T-helper 2 cell treated with Interferon-gamma antibody and Interleukin-4, amounts not matched to agents 5 μg/mL and 100 μg/mL, for 36 hours (primary cell): ENCODE results near the gene MX1.

ENCODE experiments used
- DNase-seq: peaks from one replicate; pipeline ENCODE4 v3.0.0; 2021; ENCODE audit warnings: low spot score
- H3K27ac Mint-ChIP-seq: one replicate; pipeline ENCODE4 v1.8.0; 2021; ENCODE audit warnings: mild to moderate bottlenecking, mixed read lengths
- H3K27me3 Mint-ChIP-seq: one replicate; pipeline ENCODE4 v1.8.0; 2021; ENCODE audit warnings: low read depth, mixed read lengths
- H3K36me3 Mint-ChIP-seq: one replicate; pipeline ENCODE4 v1.8.0; 2021; ENCODE audit warnings: low read depth, mixed read lengths
- H3K4me1 Mint-ChIP-seq: one replicate; pipeline ENCODE4 v1.8.0; 2021; ENCODE audit warnings: low read depth, mixed read lengths
- H3K4me3 Mint-ChIP-seq: one replicate; pipeline ENCODE4 v1.8.0; 2022; ENCODE audit warnings: mild to moderate bottlenecking, moderate library complexity, mixed read lengths
- H3K9me3 Mint-ChIP-seq: one replicate; pipeline ENCODE4 v1.8.0; 2021; ENCODE audit warnings: mixed read lengths

Gene MX1

DNA sequence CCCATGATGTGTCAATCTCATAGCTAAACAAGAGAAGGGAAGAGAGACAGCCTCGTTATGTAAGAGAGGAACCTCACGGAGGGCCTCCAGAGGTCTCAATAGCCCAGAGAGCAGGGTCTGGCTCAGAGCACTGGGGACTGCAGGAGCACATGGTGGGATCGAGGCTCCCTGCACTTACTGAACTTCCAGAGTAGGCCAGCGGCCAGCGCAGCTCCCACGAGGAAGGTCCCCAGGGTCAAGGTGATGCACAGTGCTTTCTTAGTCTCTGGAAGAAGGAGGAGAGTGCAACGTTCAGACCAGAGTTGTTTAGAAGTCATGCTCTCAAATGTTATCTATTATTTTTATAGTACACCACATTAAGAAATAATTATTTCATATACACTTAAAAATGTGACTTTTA lies 63.3 kb downstream of the MX1 start:
- Mint-ChIP-seq H3K4me1 (no peaks in the 10 kb centered on the region), H3K9me3 (no peaks in the 10 kb centered on the region), H3K27ac (no peak overlapping the region), H3K4me3 (no peak overlapping the region), H3K36me3 (no peaks in the 10 kb centered on the region), H3K27me3 (no peaks in the 10 kb centered on the region)
- DNase-seq = no peak

DNA sequence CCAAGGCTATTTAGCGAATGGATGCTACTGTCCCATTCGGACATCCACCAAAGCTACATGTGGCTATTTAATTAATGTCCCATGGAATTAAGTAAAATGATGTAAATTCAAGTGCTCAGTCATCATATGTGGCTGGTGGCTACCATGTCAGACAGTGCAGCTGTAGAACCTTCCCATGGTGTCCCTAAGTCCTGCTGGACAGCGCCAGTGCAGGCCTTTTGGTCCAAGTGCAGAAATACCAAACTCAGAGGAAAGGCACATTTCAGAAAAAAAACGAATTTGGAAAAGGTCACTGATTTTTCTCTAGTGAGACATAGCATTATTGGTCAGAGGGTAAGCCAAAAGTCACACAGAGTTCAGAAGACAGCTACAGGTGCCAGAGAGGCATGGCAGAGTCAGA lies 64.3 kb downstream of the MX1 start:
- H3K27me3 Mint-ChIP-seq = no peaks in the 10 kb centered on the region
- no peaks in the 10 kb centered on the region for H3K9me3 Mint-ChIP-seq
- H3K4me3 Mint-ChIP-seq = no peak overlapping the region
- no peak overlapping the region for H3K27ac Mint-ChIP-seq
- H3K4me1 Mint-ChIP-seq = no peaks in the 10 kb centered on the region
- no peak for DNase-seq
- H3K36me3 Mint-ChIP-seq = no peaks in the 10 kb centered on the region

DNA sequence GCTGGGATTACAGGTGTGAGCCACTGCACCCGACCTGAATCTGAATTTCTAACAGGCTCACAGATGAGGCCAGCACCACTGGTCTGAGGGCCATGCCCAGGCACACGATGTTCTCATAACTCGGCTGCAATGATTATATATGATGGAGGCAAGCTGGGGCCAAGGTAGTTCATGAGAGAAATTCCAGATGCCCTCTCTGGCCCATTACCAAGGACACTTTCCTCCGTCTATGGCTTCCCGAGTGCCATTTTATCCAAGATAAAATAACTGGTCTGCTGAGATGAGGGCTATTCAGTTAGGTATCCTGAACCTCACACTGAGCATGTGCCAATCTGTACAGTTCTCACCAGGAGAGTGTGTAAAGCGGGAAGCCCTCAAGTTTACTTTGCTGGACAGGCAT lies 65.4 kb downstream of the MX1 start:
- Mint-ChIP-seq H3K4me1 (no peaks in the 10 kb centered on the region), H3K27me3 (no peaks in the 10 kb centered on the region), H3K9me3 (no peaks in the 10 kb centered on the region), H3K27ac (no peak overlapping the region), H3K36me3 (no peaks in the 10 kb centered on the region), H3K4me3 (no peak overlapping the region)
- no peak for DNase-seq

DNA sequence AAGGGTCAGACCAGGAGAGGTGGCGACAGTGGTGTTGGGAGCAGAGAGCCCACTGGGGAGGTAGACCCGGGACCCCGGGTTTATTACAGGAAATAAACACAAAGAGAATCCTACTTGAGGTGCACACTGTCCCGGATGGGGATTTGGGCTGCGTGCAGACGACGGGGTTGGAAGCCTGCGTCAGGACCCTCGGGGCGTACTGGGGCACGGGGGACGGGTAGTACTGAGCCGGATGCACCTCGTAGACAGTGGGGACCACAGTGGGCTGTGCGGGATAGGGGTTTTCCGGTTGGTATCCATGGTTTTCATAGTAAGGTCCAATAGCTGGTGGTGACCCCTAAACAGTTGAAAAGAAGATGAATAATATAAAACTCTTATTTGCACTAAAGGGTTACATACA lies 68.2 kb downstream of the MX1 start:
- no peak for DNase-seq

GRCh38 chr21:41497008-41497407 lies 71.0 kb downstream of the MX1 start:
- no peaks in the 10 kb centered on the region for H3K9me3 Mint-ChIP-seq
- DNase-seq = no peak
- H3K36me3 Mint-ChIP-seq = no peaks in the 10 kb centered on the region
- no peaks in the 10 kb centered on the region for H3K4me1 Mint-ChIP-seq
- no peak overlapping the region for H3K4me3 Mint-ChIP-seq
- H3K27me3 Mint-ChIP-seq = peaks cover 6% of the 10 kb centered on the region
- no peak overlapping the region for H3K27ac Mint-ChIP-seq

More for the DNA sequence above, 68.2 kb downstream of the MX1 start:
- H3K4me3 Mint-ChIP-seq = no peak overlapping the region
- H3K27me3 Mint-ChIP-seq = peaks cover 3% of the 10 kb centered on the region
- H3K9me3 Mint-ChIP-seq = no peaks in the 10 kb centered on the region
- H3K27ac Mint-ChIP-seq = no peak overlapping the region
- H3K4me1 Mint-ChIP-seq = no peaks in the 10 kb centered on the region
- no peaks in the 10 kb centered on the region for H3K36me3 Mint-ChIP-seq

GRCh38 chr21:41497788-41498187 lies 71.7 kb downstream of the MX1 start:
- H3K4me1 Mint-ChIP-seq = no peaks in the 10 kb centered on the region
- H3K36me3 Mint-ChIP-seq = no peaks in the 10 kb centered on the region
- H3K4me3 Mint-ChIP-seq = no peak overlapping the region
- H3K27me3 Mint-ChIP-seq = peaks cover 10% of the 10 kb centered on the region
- DNase-seq = no peak
- H3K27ac Mint-ChIP-seq = no peak overlapping the region
- no peaks in the 10 kb centered on the region for H3K9me3 Mint-ChIP-seq

DNA sequence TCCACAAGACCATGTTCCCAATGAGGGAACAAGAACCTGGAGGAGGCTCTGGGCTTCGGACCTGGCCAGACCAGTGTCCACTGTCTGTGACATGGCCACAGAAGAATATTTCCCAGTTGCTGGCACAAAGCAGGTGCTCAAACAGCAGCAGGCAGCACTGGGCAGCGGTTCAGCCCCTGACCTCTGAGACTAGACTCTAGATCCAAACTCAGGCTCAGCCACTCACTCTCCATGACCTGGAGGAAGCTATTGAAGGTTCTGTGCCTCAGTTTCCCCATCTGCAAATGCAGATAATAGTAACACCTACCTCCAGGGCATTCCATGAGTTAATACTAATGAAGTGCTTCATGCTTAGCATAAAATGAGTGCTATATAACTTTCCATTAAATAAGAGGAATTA lies 73.9 kb downstream of the MX1 start:
- DNase-seq = no peak
- Mint-ChIP-seq H3K4me3 (no peak overlapping the region), H3K36me3 (no peaks in the 10 kb centered on the region), H3K4me1 (peaks cover 3% of the 10 kb centered on the region), H3K9me3 (no peaks in the 10 kb centered on the region), H3K27ac (no peak overlapping the region), H3K27me3 (peaks cover 21% of the 10 kb centered on the region)

DNA sequence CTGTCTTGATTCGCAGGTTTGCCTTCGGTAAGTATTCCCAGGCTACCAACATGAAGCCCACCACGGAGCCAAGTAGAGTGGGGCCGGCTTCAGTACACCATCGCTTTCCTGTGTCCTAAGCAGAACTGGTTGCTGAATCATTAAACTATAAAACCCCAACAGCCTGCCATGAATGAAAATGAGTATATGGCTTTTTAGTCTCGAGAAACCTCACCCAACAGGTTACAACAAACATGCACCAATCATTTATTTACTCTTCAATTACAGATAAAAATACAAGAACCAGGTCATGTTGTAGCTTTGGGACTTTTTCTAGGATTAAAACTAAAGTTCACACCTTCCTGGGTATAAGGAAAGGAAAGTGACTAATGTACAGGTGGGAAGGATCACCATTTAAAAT lies 74.3 kb downstream of the MX1 start:
- DNase-seq = no peak
- no peak overlapping the region for H3K4me3 Mint-ChIP-seq
- H3K4me1 Mint-ChIP-seq = peaks cover 3% of the 10 kb centered on the region
- H3K27ac Mint-ChIP-seq = no peak overlapping the region
- H3K36me3 Mint-ChIP-seq = no peaks in the 10 kb centered on the region
- H3K27me3 Mint-ChIP-seq = peaks cover 24% of the 10 kb centered on the region
- H3K9me3 Mint-ChIP-seq = no peaks in the 10 kb centered on the region

- H3K27me3 Mint-ChIP-seq = peaks cover 27% of the 10 kb centered on the region
- DNase-seq = no peak
- H3K4me1 Mint-ChIP-seq = peaks cover 3% of the 10 kb centered on the region
- H3K36me3 Mint-ChIP-seq = no peaks in the 10 kb centered on the region
- H3K9me3 Mint-ChIP-seq = no peaks in the 10 kb centered on the region
- H3K27ac Mint-ChIP-seq = no peak overlapping the region
- H3K4me3 Mint-ChIP-seq = no peak overlapping the region
These were observed 74.9 kb downstream of the MX1 start for GRCh38 chr21:41500931-41501381.

- DNase-seq = no peak
- H3K4me3 Mint-ChIP-seq = no peak overlapping the region
- H3K9me3 Mint-ChIP-seq = no peaks in the 10 kb centered on the region
- H3K36me3 Mint-ChIP-seq = no peaks in the 10 kb centered on the region
- peaks cover 3% of the 10 kb centered on the region for H3K4me1 Mint-ChIP-seq
- no peak overlapping the region for H3K27ac Mint-ChIP-seq
- peaks cover 36% of the 10 kb centered on the region for H3K27me3 Mint-ChIP-seq
These were observed 75.9 kb downstream of the MX1 start for GRCh38 chr21:41501919-41502318.

DNA sequence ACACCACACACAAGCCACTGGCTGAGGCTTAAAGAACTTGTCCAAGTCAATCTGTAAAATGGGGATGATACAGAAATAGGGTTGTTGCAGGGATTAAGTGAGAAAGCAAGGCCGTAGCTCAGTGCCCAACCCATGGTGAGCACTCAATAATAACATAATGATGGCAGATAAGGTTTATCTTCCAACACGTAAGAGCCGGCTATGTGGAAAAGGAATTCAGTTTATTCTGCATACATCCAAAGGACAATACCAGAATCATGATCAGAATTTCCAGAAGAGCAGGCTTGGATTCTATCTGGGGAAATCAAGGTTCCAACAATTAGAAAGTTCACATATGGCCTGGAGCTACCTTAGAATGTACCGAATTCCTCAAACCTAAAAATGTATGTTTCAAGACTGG lies 77.3 kb downstream of the MX1 start:
- Mint-ChIP-seq H3K27ac (no peak overlapping the region), H3K36me3 (no peaks in the 10 kb centered on the region), H3K27me3 (peaks cover 34% of the 10 kb centered on the region), H3K9me3 (no peaks in the 10 kb centered on the region), H3K4me3 (no peak overlapping the region), H3K4me1 (peaks cover 3% of the 10 kb centered on the region)
- DNase-seq = no peak

- H3K4me3 Mint-ChIP-seq = no peak overlapping the region
- H3K4me1 Mint-ChIP-seq = peaks cover 3% of the 10 kb centered on the region
- H3K9me3 Mint-ChIP-seq = no peaks in the 10 kb centered on the region
- no peak for DNase-seq
- no peak overlapping the region for H3K27ac Mint-ChIP-seq
- H3K27me3 Mint-ChIP-seq = peaks cover 40% of the 10 kb centered on the region
- no peaks in the 10 kb centered on the region for H3K36me3 Mint-ChIP-seq
These were observed 78.0 kb downstream of the MX1 start for GRCh38 chr21:41504030-41504429.

DNA sequence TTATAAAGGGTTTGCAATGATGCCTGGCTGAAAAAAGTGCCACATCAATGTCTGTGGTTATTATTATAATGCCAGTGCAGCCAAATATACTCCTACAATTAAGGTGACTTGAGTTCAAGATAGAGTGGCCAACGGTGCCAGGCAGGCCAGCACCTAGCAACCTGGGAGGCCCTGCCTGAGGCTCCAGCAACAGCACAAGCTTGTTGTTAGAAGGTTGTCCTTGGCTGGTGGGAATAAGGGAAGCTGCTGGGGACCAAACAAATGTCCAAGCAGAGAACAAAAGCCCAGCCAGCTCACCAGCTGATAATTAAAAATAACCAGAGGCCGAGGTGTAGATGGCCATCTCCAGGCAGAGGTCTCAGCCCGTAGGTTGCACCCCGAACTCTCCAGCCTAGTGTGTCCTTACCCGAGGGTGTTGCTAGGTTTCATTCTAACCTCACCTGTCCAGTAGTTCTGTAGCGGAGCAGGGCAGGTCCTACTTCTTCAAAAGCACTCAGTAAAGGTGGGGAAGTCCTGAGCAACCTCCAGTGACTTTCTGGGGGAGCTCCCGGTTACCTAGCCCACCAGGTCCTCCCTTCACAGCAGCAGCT lies 80.1 kb downstream of the MX1 start:
- no peak for DNase-seq
- Mint-ChIP-seq H3K9me3 (no peaks in the 10 kb centered on the region), H3K27ac (no peak overlapping the region), H3K4me1 (peaks cover 3% of the 10 kb centered on the region), H3K36me3 (no peaks in the 10 kb centered on the region), H3K27me3 (peaks cover 54% of the 10 kb centered on the region), H3K4me3 (no peak overlapping the region)

DNA sequence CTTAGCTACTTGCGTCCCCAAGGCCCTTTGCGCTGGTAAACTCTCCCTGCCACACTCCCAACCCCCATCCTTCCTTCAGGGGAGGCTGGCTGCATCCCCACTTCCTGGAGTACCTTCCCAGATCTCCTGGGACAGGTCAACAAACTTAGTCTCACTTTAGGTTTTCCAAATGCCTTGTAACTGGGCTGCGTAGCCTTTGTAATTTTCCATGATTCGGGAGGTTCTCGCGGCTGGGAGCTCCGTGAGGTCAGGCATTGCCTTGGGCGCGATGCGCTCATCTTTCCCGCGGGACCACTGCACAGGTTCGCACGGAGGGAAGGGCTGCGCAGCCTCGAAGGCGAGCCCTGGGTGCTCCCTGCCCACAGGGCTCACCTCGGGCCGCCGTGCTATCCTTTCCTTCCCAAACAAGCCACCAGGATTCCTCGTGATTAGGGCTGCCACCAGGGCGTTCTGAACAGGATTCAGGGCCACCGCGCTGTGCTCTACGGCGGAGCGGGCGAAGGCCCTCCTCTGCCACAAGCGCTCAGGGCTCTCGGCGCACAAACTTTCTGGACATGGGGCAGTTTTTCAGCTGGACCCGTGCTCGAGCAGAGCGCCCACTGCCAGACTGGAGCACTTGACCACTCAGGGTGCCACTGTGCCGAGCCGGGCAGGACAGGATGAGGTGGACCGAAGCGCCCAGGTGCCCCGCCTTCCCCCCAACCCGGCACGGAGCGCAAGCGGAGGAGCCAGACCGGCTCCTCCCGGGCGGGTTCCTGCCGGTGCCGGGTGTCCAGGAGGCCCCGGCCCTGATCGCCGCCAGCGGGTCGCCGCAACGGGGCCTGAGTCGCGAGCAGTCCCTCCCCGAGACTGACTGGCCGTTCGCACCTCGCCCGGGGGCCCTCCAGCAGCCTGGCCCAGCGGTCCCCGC lies 80.8 kb downstream of the MX1 start:
- Mint-ChIP-seq H3K4me3 (no peak overlapping the region), H3K9me3 (no peaks in the 10 kb centered on the region), H3K27me3 (peaks cover 56% of the 10 kb centered on the region), H3K4me1 (peaks cover 3% of the 10 kb centered on the region), H3K36me3 (no peaks in the 10 kb centered on the region), H3K27ac (no peak overlapping the region)
- no peak for DNase-seq
